ENCODE measurements around the gene SLX9.

DNA sequence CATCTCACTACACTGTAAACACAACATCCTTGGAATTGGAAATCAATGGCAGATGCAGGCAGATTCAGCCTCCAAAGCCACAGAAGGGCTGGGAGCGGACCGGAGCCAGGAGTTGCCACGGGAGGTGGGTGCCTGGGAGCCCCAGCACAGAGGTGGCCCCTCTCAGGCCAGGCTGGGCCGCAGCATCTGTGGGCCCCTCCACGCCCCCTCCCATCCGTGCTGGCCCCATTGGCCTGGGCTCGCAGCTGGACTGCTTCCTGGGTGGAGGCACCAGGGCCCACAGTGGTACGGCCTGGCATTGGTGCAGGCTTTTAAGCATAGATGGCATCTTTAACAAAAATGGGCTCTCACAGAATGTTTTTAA lies 64.2 kb downstream of the SLX9 start:
- TF ChIP-seq, protein P1, sequence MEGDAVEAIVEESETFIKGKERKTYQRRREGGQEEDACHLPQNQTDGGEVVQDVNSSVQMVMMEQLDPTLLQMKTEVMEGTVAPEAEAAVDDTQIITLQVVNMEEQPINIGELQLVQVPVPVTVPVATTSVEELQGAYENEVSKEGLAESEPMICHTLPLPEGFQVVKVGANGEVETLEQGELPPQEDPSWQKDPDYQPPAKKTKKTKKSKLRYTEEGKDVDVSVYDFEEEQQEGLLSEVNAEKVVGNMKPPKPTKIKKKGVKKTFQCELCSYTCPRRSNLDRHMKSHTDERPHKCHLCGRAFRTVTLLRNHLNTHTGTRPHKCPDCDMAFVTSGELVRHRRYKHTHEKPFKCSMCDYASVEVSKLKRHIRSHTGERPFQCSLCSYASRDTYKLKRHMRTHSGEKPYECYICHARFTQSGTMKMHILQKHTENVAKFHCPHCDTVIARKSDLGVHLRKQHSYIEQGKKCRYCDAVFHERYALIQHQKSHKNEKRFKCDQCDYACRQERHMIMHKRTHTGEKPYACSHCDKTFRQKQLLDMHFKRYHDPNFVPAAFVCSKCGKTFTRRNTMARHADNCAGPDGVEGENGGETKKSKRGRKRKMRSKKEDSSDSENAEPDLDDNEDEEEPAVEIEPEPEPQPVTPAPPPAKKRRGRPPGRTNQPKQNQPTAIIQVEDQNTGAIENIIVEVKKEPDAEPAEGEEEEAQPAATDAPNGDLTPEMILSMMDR (optimal IDR thresholded peaks at IDR 0.05 in 1 of 3, IDR thresholded peaks at IDR 0.05 in 1 of 3, conservative IDR thresholded peaks at IDR 0.05 in 1 of 3; ENCODE audit: extremely low read depth in 1 of 3, insufficient read depth in 2 of 3, low read length in 3 of 3), result no peak
- TF ChIP-seq EZH2 (IDR thresholded peaks at IDR 0.05; ENCODE audit: low read length), result no peak

All from keratinocyte (primary cell).